GM23338 (cell line): ENCODE measurements around the gene SCGN. TPM values are rescaled to one million over a fixed set of nuclear protein-coding genes. Genes with fewer than 3 reads are reported as not detected.

Experiments used
- ATAC-seq: fragments of 200-7000 bp; cut with Tn5 transposase; 3 replicates; pipeline ENCODE4 v1.9.1; 2020
- DNase-seq: peaks from one replicate; pipeline ENCODE4 v3.0.0-alpha.2; 2015; ENCODE audit warnings: low spot score
- H2AFZ ChIP-seq: fragments of 200-600 bp; sonication (generic); 2 replicates; pipeline ENCODE4 v1.8.0; 2016; ENCODE audit warnings: antibody characterized with exemption, mild to moderate bottlenecking, moderate library complexity
- H3F3A ChIP-seq: fragments of 200-600 bp; sonication (generic); replicated peaks from 2 replicates; pipeline ENCODE4 v1.8.0; 2017; ENCODE audit warnings: antibody characterized with exemption, mixed run types, low read depth
- H3K27ac ChIP-seq: fragments of 200-600 bp; sonication (generic); 2 replicates; pipeline ENCODE4 v1.6.1; 2016; ENCODE audit warnings: low read depth
- H3K27me3 ChIP-seq: fragments of 200-600 bp; sonication (generic); 2 replicates; pipeline ENCODE4 v1.8.0; 2016; ENCODE audit warnings: mild to moderate bottlenecking, mixed run types, moderate library complexity; ENCODE audit not compliant: insufficient read depth
- H3K36me3 ChIP-seq: fragments of 200-600 bp; sonication (generic); 2 replicates; pipeline ENCODE4 v1.8.0; 2016; ENCODE audit warnings: mild to moderate bottlenecking; ENCODE audit not compliant: insufficient read depth
- H3K4me1 ChIP-seq: fragments of 200-600 bp; sonication (generic); 2 replicates; pipeline ENCODE4 v1.8.0; 2016; ENCODE audit warnings: mild to moderate bottlenecking, moderate library complexity; ENCODE audit not compliant: insufficient read depth
- H3K4me2 ChIP-seq: fragments of 200-600 bp; sonication (generic); 2 replicates; pipeline ENCODE4 v1.7.1; 2017; ENCODE audit warnings: mixed run types
- H3K4me3 ChIP-seq: fragments of 200-600 bp; sonication (generic); 2 replicates; pipeline ENCODE4 v1.6.1; 2016; ENCODE audit warnings: mixed run types
- H3K79me2 ChIP-seq: fragments of 200-600 bp; sonication (generic); replicated peaks from 2 replicates; pipeline ENCODE4 v1.8.0; 2017; ENCODE audit warnings: mild to moderate bottlenecking; ENCODE audit not compliant: insufficient read depth
- H3K9me2 ChIP-seq: fragments of 200-600 bp; sonication (generic); 2 replicates; pipeline ENCODE4 v1.8.0; 2017; ENCODE audit not compliant: insufficient read depth
- H4K20me1 ChIP-seq: fragments of 200-600 bp; sonication (generic); replicated peaks from 2 replicates; pipeline ENCODE4 v1.8.0; 2017; ENCODE audit warnings: mild to moderate bottlenecking; ENCODE audit not compliant: insufficient read depth
- H3K27ac Mint-ChIP-seq: 2 replicates; pipeline ENCODE4 v1.8.0; 2020; ENCODE audit warnings: inconsistent platforms, mild to moderate bottlenecking, moderate library complexity, mixed read lengths
- H3K27me3 Mint-ChIP-seq: 3 replicates; pipeline ENCODE4 v1.8.0; 2022; ENCODE audit warnings: low read depth, mild to moderate bottlenecking, moderate library complexity, mixed read lengths, inconsistent platforms; ENCODE audit not compliant: insufficient read depth, poor library complexity
- H3K36me3 Mint-ChIP-seq: 3 replicates; pipeline ENCODE4 v1.8.0; 2021; ENCODE audit warnings: low read depth, mild to moderate bottlenecking, inconsistent platforms, moderate library complexity, mixed read lengths
- H3K4me1 Mint-ChIP-seq: 3 replicates; pipeline ENCODE4 v1.8.0; 2020; ENCODE audit warnings: mild to moderate bottlenecking, inconsistent platforms, mixed read lengths
- H3K4me3 Mint-ChIP-seq: 3 replicates; pipeline ENCODE4 v1.8.0; 2021; ENCODE audit warnings: moderate library complexity, mild to moderate bottlenecking, inconsistent platforms, mixed read lengths
- H3K9me3 Mint-ChIP-seq: 3 replicates; pipeline ENCODE4 v1.8.0; 2020; ENCODE audit warnings: moderate library complexity, mild to moderate bottlenecking, inconsistent platforms, mixed read lengths
- CREB1 ChIP-seq: fragments of 250-450 bp; sonication (Bioruptor Pico); IDR thresholded peaks from 2 replicates; pipeline ENCODE4 v1.5.0; 2020; ENCODE audit warnings: low read depth, mild to moderate bottlenecking, moderate library complexity
- CTCF ChIP-seq, 2 experiments: fragments of 200-600 bp in 1 of 2; sonication (generic) in 1 of 2; conservative IDR thresholded peaks; 2 replicates each; pipeline versions ENCODE4 v1.5.1 to v1.6.1; 2016 to 2017; ENCODE audit warnings: antibody characterized with exemption in 2 of 2, low read depth in 2 of 2, mild to moderate bottlenecking in 2 of 2, moderate library complexity in 1 of 2
- ETS1 ChIP-seq: IDR thresholded peaks from 2 replicates; pipeline ENCODE4 v1.6.1; 2016; ENCODE audit warnings: antibody characterized with exemption
- EZH2 ChIP-seq: fragments of 200-600 bp; sonication (generic); IDR thresholded peaks from one replicate; pipeline ENCODE4 v1.8.0; 2017; ENCODE audit warnings: antibody characterized with exemption, mild to moderate bottlenecking, low read depth; ENCODE audit not compliant: unreplicated experiment
- EZH2phosphoT487 ChIP-seq: fragments of 200-600 bp; sonication (generic); IDR thresholded peaks from one replicate; pipeline ENCODE4 v1.8.1; 2018; ENCODE audit warnings: antibody characterized with exemption; ENCODE audit not compliant: unreplicated experiment
- JUNB ChIP-seq: IDR thresholded peaks from one replicate; pipeline ENCODE4 v1.6.1; 2016; ENCODE audit warnings: antibody characterized with exemption; ENCODE audit not compliant: unreplicated experiment
- NANOG ChIP-seq: IDR thresholded peaks from 2 replicates; pipeline ENCODE4 v1.6.1; 2016; ENCODE audit warnings: antibody characterized with exemption, borderline replicate concordance
- POLR2AphosphoS5 ChIP-seq: IDR thresholded peaks from 2 replicates; pipeline ENCODE4 v1.6.1; 2016; ENCODE audit warnings: antibody characterized with exemption, low read depth
- REST ChIP-seq: IDR thresholded peaks from one replicate; pipeline ENCODE4 v1.6.1; 2018; ENCODE audit warnings: antibody characterized with exemption; ENCODE audit not compliant: unreplicated experiment
- STAT1 ChIP-seq: IDR thresholded peaks from one replicate; pipeline ENCODE4 v1.6.1; 2016; ENCODE audit warnings: antibody characterized with exemption; ENCODE audit not compliant: unreplicated experiment
- ZNF114 ChIP-seq: fragments of 250-450 bp; sonication (Bioruptor Pico); IDR thresholded peaks from 2 replicates; pipeline ENCODE4 v1.5.0; 2020; ENCODE audit warnings: mild to moderate bottlenecking, moderate library complexity
- ZNF331 ChIP-seq: fragments of 250-450 bp; sonication (Bioruptor Pico); IDR thresholded peaks from 2 replicates; pipeline ENCODE4 v1.5.0; 2020; ENCODE audit warnings: low read depth, mild to moderate bottlenecking, moderate library complexity
- ZNF462 ChIP-seq: fragments of 250-450 bp; sonication (Bioruptor Pico); IDR thresholded peaks from 2 replicates; pipeline ENCODE4 v1.5.0; 2020; ENCODE audit warnings: mild to moderate bottlenecking, moderate library complexity
- polyA plus RNA-seq: library from polyadenylated mRNA; unstranded; fragments of >200 nt; fragmentation: Nextera tagmentation; extraction: Ambion mirVana; gene quantifications from 2 replicates; pipeline ENCODE4 v1.2.1, GENCODE V29; 2016
- total RNA-seq: library from RNA; depleted of rRNA; stranded (reverse); fragments of >200 nt; shearing (Covaris generic); gene quantifications from 2 replicates; pipeline ENCODE4 v1.2.3, GENCODE V29; 2014

SCGN gene
- total and polyA plus RNA-seq, 2 experiments from 2014 or later = not detected

- TF ChIP-seq CTCF (conservative IDR thresholded peaks at IDR 0.05; ENCODE audit: low read depth in 2 of 2) (no peak), REST (no peak), ZNF114 (CRISPR knock-in tag) (no peak), EZH2phosphoT487 (no peak)
Observed at GRCh38 chr6:25743868-25744267, 91.9 kb downstream of the SCGN start (continued).

- Histone ChIP-seq H3K27me3 (no peaks in the 10 kb centered on the region), H3K36me3 (no peaks in the 10 kb centered on the region), H3K4me2 (no peak overlapping the region), H2AFZ (no peak overlapping the region), H3K27ac (no peak overlapping the region), H3K79me2 (no peaks in the 10 kb centered on the region), H3K9me2 (no peaks in the 10 kb centered on the region), H3K4me1 (no peaks in the 10 kb centered on the region), H3F3A (no peaks in the 10 kb centered on the region), H4K20me1 (no peaks in the 10 kb centered on the region), H3K4me3 (no peak overlapping the region)
- Mint-ChIP-seq H3K36me3 (no peaks in the 10 kb centered on the region), H3K27ac (no peak overlapping the region), H3K4me1 (no peaks in the 10 kb centered on the region), H3K4me3 (no peak overlapping the region), H3K27me3 (no peaks in the 10 kb centered on the region), H3K9me3 (peaks cover 5% of the 10 kb centered on the region; the same call in 2 of the 3 replicates)
- ATAC-seq = no peak
- no peak for DNase-seq
- TF ChIP-seq EZH2phosphoT487 (no peak), STAT1 (no peak), JUNB (no peak), NANOG (no peak), POLR2AphosphoS5 (no peak), ZNF331 (CRISPR knock-in tag) (no peak), EZH2 (no peak), CREB1 (CRISPR knock-in tag) (no peak), ZNF462 (CRISPR knock-in tag) (no peak), ZNF114 (CRISPR knock-in tag) (no peak), ETS1 (no peak)
Observed at GRCh38 chr6:25745836-25746235, 93.8 kb downstream of the SCGN start.
